ENCODE measurements around the gene POLR2I. TPM values are rescaled to one million over a fixed set of nuclear protein-coding genes. Genes with fewer than 3 reads are reported as not detected.

The POLR2I gene
- 61.8 and 62.2 TPM in 2 replicates for total RNA-seq
- long read RNA-seq, transcript POLR2I-201 (6 exons, 913 nt): major isoform, 13 of 16 reads
- long read RNA-seq, partial matches to known transcripts: 1 of 16 reads
- long read RNA-seq, other reads (novel, unspliced or antisense): 0 of 16 reads

DNA sequence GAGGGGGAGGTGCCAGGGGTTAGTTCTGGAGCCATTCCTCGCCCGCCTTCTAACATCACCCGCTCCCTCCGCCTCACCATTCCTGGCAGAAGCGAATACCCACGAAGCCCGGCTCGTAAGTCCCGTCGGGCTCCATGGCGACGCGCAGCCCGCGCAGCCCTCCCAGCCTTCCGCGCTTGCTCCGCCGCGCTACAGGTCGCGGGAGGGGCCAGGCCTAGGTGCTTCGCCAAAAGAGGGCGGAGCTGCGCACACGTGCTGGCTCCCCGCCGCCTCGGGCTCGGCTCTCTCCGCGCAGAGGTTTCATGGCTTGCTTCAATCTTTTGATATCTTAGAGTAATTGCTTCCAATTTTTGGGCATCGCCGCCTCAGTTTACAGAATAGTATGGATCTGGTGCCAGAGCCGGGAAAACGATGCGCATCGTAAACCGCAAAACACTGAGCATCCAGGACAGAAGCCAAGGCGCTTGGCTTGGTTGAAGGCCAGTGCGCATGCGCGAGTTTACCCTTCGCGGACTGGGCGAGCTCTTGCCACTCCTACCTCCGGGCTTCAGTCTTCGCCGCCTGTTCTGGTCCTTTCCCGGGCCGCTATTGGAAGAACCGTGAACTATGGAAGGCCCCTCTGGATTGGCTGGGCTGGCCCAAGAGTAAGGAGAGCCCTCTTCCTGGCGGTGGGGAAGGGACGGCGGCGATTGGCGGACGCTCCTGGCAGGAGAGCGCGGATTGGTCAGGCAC, at the start of gene POLR2I:
TSS of gene POLR2I (minus strand) at position 155 of the 732 bp plus-strand sequence. CDS start at position 136, 19 bp downstream.
- peaks cover 16% of the 10 kb centered on the region for H3K36me3 Mint-ChIP-seq (ENCODE audit: unreplicated experiment)
- H3K4me3 Mint-ChIP-seq (ENCODE audit: unreplicated experiment): peak within 1 kb of the TSS; percentile 89
- peaks cover 22% of the 10 kb centered on the region for H3K4me1 Mint-ChIP-seq (ENCODE audit: unreplicated experiment)
- no peaks in the 10 kb centered on the region for H3K27me3 Mint-ChIP-seq (ENCODE audit: unreplicated experiment)
- peak; percentile 100 for DNase-seq (ENCODE audit: extremely low spot score, unreplicated experiment)
- no peaks in the 10 kb centered on the region for H3K9me3 Mint-ChIP-seq (ENCODE audit: unreplicated experiment)
- TF ChIP-seq, protein P1, sequence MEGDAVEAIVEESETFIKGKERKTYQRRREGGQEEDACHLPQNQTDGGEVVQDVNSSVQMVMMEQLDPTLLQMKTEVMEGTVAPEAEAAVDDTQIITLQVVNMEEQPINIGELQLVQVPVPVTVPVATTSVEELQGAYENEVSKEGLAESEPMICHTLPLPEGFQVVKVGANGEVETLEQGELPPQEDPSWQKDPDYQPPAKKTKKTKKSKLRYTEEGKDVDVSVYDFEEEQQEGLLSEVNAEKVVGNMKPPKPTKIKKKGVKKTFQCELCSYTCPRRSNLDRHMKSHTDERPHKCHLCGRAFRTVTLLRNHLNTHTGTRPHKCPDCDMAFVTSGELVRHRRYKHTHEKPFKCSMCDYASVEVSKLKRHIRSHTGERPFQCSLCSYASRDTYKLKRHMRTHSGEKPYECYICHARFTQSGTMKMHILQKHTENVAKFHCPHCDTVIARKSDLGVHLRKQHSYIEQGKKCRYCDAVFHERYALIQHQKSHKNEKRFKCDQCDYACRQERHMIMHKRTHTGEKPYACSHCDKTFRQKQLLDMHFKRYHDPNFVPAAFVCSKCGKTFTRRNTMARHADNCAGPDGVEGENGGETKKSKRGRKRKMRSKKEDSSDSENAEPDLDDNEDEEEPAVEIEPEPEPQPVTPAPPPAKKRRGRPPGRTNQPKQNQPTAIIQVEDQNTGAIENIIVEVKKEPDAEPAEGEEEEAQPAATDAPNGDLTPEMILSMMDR (IDR thresholded peaks at IDR 0.05): no peak
- H3K27ac Mint-ChIP-seq (ENCODE audit: unreplicated experiment): peak within 1 kb of the TSS; percentile 97

- Mint-ChIP-seq H3K4me1 (ENCODE audit: unreplicated experiment) (no peaks in the 10 kb centered on the region), H3K9me3 (ENCODE audit: unreplicated experiment) (no peaks in the 10 kb centered on the region)
- no peak for DNase-seq (ENCODE audit: extremely low spot score, unreplicated experiment)
These were observed 49.1 kb upstream of the POLR2I start for GRCh38 chr19:36163813-36164212.

GRCh38 chr19:36160821-36161596, 46.3 kb upstream of the POLR2I start:
- no peak overlapping the region for H3K4me3 Mint-ChIP-seq (ENCODE audit: unreplicated experiment)
- H3K4me1 Mint-ChIP-seq (ENCODE audit: unreplicated experiment): no peaks in the 10 kb centered on the region
- H3K9me3 Mint-ChIP-seq (ENCODE audit: unreplicated experiment): no peaks in the 10 kb centered on the region
- TF ChIP-seq, protein P1 (IDR thresholded peaks at IDR 0.05): no peak
- no peak overlapping the region for H3K27ac Mint-ChIP-seq (ENCODE audit: unreplicated experiment)
- peaks cover 4% of the 10 kb centered on the region for H3K36me3 Mint-ChIP-seq (ENCODE audit: unreplicated experiment)
- DNase-seq (ENCODE audit: extremely low spot score, unreplicated experiment): no peak
- H3K27me3 Mint-ChIP-seq (ENCODE audit: unreplicated experiment): no peaks in the 10 kb centered on the region

More at GRCh38 chr19:36163813-36164212, 49.1 kb upstream of the POLR2I start:
- H3K27ac Mint-ChIP-seq (ENCODE audit: unreplicated experiment): no peak overlapping the region
- H3K36me3 Mint-ChIP-seq (ENCODE audit: unreplicated experiment): peaks cover 4% of the 10 kb centered on the region
- no peak overlapping the region for H3K4me3 Mint-ChIP-seq (ENCODE audit: unreplicated experiment)
- TF ChIP-seq, protein P1 (IDR thresholded peaks at IDR 0.05): no peak
- H3K27me3 Mint-ChIP-seq (ENCODE audit: unreplicated experiment): no peaks in the 10 kb centered on the region

GRCh38 chr19:36153126-36153525, 38.5 kb upstream of the POLR2I start:
- Mint-ChIP-seq H3K36me3 (ENCODE audit: unreplicated experiment) (peaks cover 26% of the 10 kb centered on the region), H3K4me1 (ENCODE audit: unreplicated experiment) (no peaks in the 10 kb centered on the region), H3K27ac (ENCODE audit: unreplicated experiment) (no peak overlapping the region), H3K4me3 (ENCODE audit: unreplicated experiment) (no peak overlapping the region), H3K27me3 (ENCODE audit: unreplicated experiment) (no peaks in the 10 kb centered on the region), H3K9me3 (ENCODE audit: unreplicated experiment) (no peaks in the 10 kb centered on the region)
- TF ChIP-seq, protein P1 (IDR thresholded peaks at IDR 0.05): no peak
- DNase-seq (ENCODE audit: extremely low spot score, unreplicated experiment): no peak
